Mononuclear cell (primary cell): ENCODE results near the gene PI4KA. TPM values are rescaled to one million over a fixed set of nuclear protein-coding genes. Genes with fewer than 3 reads are reported as not detected.
A peak's percentile ranks its signal among the peaks of the same experiment; 100 is the strongest.
"Not testable (repeated sequence)": the region's sequence is repeated elsewhere in the genome, so short reads cannot be mapped to it uniquely, and the experiment has no call there.

Experiments used
- H3K27me3 ChIP-seq: 2 replicates; pipeline ENCODE4 v1.6.0; 2011; ENCODE audit warnings: low read length, control low read depth; ENCODE audit not compliant: insufficient read depth
- H3K4me1 ChIP-seq: 2 replicates; pipeline ENCODE4 v1.5.1; 2011; ENCODE audit warnings: mild to moderate bottlenecking, low read length, control low read depth; ENCODE audit not compliant: insufficient read depth
- H3K4me3 ChIP-seq: 2 replicates; pipeline ENCODE4 v1.5.1; 2011; ENCODE audit warnings: mild to moderate bottlenecking, low read length, moderate library complexity
- H3K9me3 ChIP-seq: 2 replicates; pipeline ENCODE4 v1.5.1; 2011; ENCODE audit warnings: low read depth, mild to moderate bottlenecking, control low read depth, low read length
- total RNA-seq: library from RNA; depleted of rRNA; stranded (reverse); fragments of >200 nt; gene quantifications from one replicate; pipeline ENCODE4 v1.2.3, GENCODE V29; 2012

PI4KA gene
- total RNA-seq, 1 donor, result 83.0 TPM

DNA sequence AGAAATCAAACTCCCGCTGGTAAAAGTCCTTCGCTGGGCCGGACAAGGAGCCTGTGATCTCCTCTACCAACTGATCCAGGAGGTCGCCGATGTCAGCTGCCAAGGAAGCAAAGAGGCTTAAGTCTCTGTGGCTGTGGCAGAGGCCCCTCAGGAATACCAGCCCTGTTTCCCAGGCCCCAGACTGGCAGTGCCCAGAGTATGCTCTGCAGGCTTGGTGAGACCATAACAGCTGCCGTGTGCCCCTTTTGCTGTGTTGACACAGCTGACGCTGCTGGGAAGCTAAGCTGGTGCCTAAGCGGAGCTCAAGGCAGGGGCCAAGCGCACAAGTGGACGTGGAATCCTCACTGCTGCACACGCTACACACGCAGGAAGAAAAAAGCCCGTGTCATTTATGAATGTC is 139.9 kb downstream of the PI4KA start:
- not testable (repeated sequence) for H3K27me3 ChIP-seq

DNA sequence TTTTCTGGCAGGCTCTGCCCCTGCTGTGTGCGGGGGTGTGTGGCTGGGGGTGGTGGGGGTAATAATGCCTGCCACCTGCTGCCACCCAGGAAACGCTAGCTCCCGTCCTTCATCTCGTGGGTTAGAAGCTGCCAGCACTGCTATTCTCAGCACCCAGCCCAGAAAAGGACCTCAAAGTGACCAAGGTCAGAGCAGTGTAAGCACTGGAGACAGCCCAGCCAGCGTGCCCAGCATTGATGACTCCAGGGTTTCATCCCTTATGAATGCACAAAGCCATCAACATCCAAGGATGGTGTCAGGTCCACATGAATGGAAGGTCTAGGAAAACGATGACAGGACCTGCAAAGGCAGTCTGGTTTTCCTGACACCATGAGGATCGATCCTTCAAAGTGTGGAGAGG is 140.6 kb downstream of the PI4KA start:
- H3K4me3 ChIP-seq, H3K4me1 ChIP-seq, H3K9me3 ChIP-seq, H3K27me3 ChIP-seq: not testable (repeated sequence)

More for the DNA sequence above, 139.9 kb downstream of the PI4KA start:
- H3K9me3 ChIP-seq, H3K4me3 ChIP-seq, H3K4me1 ChIP-seq: not testable (repeated sequence)

DNA sequence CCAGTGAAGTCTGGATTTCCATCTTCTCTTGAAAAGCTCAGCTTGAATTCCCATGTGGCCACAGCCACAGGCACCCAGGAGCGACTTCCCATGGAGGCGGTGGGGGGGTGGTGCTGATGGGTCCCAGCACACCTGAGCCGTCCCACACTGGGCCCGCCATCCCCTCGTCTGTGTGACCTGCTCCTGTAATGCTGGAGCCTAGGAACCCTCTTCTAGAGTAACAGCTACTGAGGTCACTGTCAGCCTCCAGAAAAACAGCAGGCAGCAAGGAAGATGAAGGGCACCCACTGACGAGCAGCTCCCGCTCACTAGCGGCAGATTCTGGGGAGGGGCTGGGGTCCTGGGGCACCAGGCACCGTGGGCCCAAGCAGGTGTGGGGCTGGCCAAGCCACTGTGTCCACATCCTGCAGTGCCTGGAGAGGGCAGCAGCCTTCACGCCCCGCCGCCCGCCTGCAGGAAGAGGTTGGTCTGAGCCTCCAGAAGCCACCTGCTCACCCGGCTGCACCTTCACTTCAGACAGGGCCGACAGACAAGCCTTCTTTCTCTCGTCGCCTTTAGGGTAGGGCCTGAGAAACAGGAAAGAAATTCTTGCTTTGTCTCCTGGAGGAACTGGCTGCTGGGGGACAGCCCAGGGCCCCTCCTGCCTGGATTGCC is 141.3 kb downstream of the PI4KA start:
- not testable (repeated sequence) for H3K4me1 ChIP-seq

DNA sequence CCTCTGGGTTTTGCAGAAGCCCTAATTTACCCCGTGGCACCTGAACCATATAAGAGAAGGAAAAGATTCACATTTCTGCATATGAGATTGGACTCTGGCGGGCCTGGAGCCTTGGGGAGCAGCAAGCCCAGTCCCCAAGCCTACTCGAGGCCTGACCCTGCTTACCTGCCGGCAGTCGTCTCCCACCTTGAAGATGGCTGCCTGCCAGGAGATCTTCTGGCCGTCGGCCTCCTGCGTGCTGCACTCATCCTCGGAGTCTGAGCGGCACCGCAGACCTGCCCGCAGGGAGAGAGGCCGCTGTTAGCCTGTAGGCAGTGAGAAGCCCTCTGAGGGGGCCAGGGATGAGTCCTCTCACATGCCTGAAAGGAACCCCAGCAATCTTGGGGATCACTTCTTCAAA is 145.5 kb downstream of the PI4KA start:
- not testable (repeated sequence) for H3K4me3 ChIP-seq

More for the DNA sequence above, 141.3 kb downstream of the PI4KA start:
- H3K9me3 ChIP-seq, H3K4me3 ChIP-seq, H3K27me3 ChIP-seq: not testable (repeated sequence)

DNA sequence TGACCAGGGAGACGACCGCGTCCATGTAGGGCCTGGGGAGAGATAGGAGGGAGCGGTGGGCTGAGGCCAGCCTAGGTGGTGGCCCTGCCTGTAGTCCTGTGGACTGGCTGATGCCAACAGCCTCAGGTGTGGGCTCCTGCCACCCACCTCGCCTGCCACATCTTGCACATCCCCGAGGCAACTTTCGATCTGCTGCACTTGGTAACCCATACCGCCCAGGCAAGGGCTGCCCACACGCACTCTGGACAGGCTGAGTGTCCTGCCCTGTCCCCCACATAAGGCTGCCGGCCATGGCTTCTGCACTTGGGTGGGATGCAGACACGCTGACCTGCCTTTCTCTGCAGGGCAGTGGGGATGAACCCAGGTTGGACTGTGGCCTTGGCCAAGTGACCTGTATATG is 148.6 kb downstream of the PI4KA start:
- H3K4me1 ChIP-seq, H3K4me3 ChIP-seq, H3K27me3 ChIP-seq, H3K9me3 ChIP-seq: not testable (repeated sequence)

More for the DNA sequence above, 145.5 kb downstream of the PI4KA start:
- not testable (repeated sequence) for H3K4me1 ChIP-seq, H3K27me3 ChIP-seq, H3K9me3 ChIP-seq

DNA sequence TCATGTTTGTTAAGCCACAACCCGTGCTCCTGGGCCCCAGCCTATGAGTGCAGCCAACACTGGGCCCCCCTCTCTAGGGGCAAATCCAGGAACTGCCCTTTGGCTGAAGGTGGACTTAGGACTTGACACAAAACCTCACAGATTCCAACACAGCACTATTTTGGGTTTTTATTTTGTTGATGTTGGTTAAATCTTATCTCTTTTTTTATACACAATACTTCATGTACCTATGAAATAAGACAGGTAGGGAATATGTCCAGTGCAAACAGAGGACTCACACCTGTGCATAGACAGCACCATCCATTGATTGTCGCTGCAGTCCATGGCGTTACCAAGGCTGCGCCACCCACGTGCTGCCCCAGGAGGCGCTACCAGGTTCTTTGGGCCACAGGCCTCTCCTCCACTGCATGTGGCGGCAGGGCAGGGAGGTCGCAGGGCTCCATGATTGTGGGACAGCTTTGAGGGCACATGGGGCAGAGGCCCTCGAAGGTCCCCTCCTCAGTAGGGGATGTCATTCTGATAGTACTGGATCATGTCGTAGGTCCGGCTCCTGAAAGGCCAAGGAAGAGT is 151.0 kb downstream of the PI4KA start:
- not testable (repeated sequence) for H3K4me1 ChIP-seq, H3K27me3 ChIP-seq, H3K9me3 ChIP-seq, H3K4me3 ChIP-seq

DNA sequence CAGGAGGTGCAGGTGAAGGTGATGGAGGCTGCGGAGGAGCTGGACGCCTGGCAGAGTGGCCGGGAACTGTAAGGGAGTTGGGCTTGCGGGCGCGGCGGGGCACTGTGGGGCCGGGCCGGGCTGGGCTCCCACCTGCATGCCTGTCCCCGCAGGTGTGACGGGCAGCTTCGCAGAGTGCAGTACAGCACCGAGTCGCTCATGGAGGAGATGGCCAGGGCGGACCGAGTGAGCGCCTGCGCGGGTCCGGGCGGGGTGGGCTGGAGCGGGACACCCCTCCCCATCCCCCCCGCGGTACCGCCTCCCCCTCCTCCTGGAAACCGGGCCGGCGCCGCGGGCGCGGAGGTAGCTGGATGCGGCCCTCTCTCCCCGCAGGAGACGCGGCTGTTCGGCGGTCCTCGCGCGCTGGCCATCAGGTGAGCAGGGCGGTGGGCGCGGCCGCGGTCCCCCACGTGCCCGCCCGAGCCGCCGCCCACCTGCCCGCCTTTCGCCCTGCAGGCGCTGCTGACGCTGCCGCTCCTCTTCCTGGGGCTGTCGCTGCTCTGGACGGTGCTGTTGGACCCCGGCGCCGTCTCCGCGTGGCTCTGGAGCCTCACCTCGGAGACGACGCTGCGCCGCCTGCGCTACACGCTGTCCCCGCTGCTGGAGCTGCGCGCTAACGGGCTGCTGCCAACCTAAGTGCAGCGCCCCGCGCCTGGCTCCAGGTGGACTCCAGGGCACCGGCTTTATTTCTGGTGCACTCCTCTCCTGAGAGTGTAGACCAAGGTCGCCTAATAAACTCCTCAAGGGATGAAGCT is 154.6 kb downstream of the PI4KA start:
- H3K4me1 ChIP-seq, H3K4me3 ChIP-seq, H3K27me3 ChIP-seq, H3K9me3 ChIP-seq: not testable (repeated sequence)

DNA sequence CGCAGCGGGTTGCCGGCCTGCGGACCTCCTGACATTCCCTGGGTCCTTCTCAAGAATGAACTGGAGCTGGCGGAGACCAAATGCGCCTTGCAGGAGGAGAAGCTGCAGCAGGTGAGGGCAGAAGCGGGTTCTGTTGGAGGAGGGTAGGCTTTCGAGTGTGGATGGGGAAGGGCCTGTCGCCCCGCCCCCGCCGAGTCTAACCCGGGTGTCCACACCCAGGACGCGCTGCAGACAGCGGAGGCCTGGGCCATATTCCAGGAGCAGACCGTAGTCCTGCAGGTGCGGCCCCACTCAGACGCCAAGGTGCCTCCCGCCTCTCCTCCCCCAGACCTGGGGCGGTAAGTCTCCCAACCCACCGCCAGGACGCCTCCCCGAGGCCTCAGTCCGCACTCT is 155.2 kb downstream of the PI4KA start:
- H3K9me3 ChIP-seq, H3K4me1 ChIP-seq, H3K27me3 ChIP-seq: not testable (repeated sequence)
- H3K4me3 ChIP-seq, result peak overlapping the region; percentile 13

DNA sequence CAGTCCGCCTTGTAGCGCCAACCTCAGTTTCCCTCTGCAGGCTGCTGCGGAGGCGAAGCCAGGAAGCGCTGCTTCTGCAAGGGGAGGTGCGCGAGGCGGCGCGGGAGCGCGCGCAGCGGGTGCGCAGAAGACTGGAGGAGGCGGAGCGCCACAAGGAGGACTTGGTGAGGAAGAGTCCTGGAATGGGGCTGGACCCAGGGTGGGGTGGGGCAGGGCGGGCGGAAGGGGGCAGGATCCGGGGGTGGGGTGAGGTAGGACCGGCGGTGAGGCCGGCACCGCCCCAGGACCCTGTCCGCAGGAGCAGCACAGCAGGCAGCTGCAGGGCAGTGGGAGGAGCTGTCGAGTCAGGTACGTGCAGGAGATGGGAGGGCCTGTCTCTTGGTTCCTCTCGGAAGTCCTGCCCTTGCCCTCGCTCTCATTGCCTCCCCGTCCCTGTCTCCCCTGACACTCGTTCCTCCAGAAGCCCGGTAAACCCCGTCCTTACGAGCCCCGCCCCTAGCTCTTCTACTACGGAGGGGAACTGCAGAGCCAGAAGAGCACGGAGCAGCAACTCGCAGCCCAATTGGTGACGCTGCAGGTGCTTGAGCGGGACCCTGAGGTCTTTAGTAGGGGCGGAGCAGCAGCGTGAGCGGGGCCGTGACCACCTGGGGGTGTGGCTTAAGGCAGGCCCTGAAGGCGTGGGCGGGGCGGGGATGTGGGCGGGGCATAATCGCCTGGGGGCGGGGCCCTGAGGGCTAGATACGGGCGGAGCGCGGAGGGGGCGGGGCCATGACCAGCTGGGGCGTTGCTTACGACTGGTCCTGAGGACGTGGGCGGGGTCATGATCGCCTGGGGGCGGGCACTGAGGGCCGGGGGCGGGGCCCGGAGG is 155.8 kb downstream of the PI4KA start:
- H3K9me3 ChIP-seq, H3K4me1 ChIP-seq, H3K27me3 ChIP-seq: not testable (repeated sequence)
- peak overlapping the region; percentile 42 for H3K4me3 ChIP-seq

DNA sequence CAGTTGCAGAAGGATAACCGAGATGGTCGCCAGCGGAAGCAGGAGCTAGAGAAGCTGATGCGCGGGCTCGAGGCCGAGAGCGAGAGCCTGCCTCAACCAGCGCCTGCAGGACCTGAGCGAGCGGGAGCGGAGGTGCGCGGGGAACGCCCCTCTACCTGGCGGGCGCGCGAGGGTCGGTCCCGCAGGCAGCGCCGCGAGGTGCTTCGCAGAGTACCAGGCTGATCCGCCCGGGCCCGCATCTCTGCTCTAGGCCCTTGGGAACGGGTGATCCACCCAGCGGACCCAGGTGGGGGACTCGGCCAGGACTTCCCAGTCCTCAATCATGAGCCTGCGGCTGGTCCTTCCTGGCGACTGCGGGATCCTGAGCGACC is 156.5 kb downstream of the PI4KA start:
- H3K4me3 ChIP-seq, result peak overlapping the region; percentile 42
- H3K27me3 ChIP-seq, H3K4me1 ChIP-seq, H3K9me3 ChIP-seq: not testable (repeated sequence)

DNA sequence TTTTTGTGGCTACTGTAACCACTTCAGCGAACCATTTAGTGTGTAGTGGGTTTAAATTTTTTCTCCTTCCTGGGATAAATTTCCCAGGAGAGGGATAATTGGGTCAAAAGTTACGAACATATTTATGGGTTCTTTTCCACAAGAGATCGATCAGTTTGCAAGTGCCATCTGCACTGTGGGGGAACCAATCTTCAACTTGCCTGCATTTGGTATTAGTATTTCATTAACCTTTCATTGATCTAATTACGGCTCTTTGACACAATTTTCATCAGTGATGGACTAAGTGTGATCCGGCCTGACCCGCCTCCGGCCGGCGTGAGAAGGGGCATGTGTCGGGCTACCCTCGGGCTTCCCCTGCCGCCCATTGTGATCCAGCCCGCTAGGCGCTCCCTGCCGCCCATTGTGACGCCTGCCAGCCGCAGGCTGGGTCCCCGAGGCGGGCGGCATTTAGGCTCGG is 156.9 kb downstream of the PI4KA start:
- not testable (repeated sequence) for H3K9me3 ChIP-seq, H3K27me3 ChIP-seq, H3K4me1 ChIP-seq
- peak overlapping the region; percentile 42 for H3K4me3 ChIP-seq

DNA sequence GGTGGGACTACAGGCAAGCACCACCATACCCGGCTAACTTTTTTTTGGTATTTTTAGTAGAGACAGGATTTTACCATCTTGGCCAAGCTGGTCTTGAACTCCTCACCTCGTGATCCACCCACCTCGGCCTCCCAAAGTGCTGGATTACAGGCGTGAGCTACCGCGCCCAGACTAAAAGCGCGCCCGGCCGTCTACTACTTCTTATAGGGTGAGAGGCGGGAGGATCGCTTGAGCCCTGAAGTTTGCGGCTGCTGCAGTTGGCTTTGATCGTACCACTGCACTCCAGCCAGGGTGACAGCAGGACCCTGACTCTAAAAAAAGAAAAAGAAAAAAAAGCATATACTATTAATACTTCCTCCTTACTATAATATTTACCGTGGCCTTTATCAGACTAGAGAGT is 158.3 kb downstream of the PI4KA start:
- not testable (repeated sequence) for H3K4me3 ChIP-seq, H3K4me1 ChIP-seq, H3K9me3 ChIP-seq

DNA sequence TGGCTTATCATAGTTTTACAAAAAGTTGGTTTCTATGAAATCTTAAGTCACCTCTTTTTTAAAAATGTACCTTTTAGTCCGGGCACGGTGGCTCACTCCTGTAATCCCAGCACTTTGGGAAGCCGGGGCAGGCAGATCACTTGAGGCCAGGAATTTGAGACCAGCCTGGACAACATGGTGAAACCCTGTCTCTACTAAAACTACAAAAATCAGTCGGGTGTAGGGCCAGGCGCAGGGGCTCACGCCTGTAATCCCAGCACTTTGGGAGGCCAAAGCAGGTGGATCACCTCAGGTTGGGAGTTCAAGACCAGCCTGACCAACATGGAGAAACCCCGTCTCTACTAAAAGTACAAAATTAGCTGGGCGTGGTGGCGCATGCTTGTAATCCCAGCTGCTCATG is 158.8 kb downstream of the PI4KA start:
- H3K4me3 ChIP-seq, H3K4me1 ChIP-seq, H3K9me3 ChIP-seq, H3K27me3 ChIP-seq: not testable (repeated sequence)

More for the DNA sequence above, 158.3 kb downstream of the PI4KA start:
- not testable (repeated sequence) for H3K27me3 ChIP-seq

DNA sequence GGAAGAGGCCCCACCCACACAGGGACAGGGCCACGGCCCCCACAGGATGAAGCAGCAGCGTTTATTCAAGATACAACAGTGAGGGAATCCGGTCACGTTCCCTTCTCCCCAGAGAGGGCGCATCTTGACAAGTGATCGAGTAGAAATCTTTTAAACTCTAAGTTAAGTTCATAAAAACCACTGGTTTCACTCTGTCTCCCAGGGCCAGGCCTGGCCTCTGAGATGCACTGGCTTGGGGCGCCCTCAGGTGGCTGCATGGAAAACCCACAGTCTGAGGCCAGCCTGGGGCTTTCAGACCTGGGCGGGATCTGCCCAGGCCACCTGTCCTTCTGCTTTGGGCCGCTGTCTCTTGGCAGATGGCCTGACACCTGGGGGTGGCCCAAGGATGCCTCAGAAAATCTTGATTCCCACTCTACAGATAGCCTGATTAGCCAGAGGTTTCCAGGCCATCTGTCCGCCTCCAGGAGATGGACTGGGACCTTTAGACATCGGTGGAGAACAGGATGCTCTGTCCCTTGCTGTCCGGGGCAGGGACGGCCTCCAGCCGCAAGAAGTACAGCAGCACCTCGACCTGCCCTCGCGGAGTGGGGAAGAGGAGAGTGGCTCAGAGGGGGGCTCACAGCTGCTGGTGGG is 161.0 kb downstream of the PI4KA start:
- not testable (repeated sequence) for H3K9me3 ChIP-seq, H3K27me3 ChIP-seq, H3K4me3 ChIP-seq, H3K4me1 ChIP-seq

DNA sequence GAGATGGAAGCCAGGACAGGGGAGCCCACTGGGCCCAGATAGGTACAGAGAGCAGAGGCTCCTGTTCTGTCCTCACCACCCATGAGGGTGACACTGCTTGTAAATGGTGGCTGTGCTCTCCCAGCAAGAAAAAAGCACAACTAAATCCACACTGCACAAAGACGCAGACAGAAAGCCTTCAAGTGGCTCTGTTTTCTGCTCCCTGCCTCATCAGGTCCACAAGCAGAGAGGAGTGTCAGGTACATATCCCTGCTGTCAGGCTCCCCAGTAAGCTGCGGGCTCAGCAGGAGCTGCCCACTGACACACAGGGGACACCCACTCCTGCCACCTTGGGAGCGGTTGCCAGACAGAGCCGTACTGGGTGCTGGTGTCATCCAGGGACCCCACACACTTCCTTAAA is 162.6 kb downstream of the PI4KA start:
- not testable (repeated sequence) for H3K27me3 ChIP-seq, H3K9me3 ChIP-seq, H3K4me3 ChIP-seq, H3K4me1 ChIP-seq
